ENCODE data around the gene PHLDB1. TPM values are rescaled to one million over a fixed set of nuclear protein-coding genes. Genes with fewer than 3 reads are reported as not detected.

The PHLDB1 gene
- total and polyA plus RNA-seq, 4 donors = 4.8 to 15.4 (median 6.0) TPM

GRCh38 chr11:118643995-118644345 lies 36.6 kb downstream of the PHLDB1 start:
- H3K4me1 ChIP-seq (ENCODE audit: control insufficient read depth in 4 of 4, insufficient read depth in 4 of 4, low read length in 3 of 4) = no peaks in the 10 kb centered on the region
- no peak overlapping the region for H3K9ac ChIP-seq (ENCODE audit: low read depth in 1 of 2, low read length in 2 of 2)
- peaks cover 0 to 3% (median 0%) of the 10 kb centered on the region in 4 donors for H3K36me3 ChIP-seq (ENCODE audit: control insufficient read depth in 4 of 4, insufficient read depth in 3 of 4, low read depth in 1 of 4, low read length in 3 of 4)
- H3K27me3 ChIP-seq (ENCODE audit: control insufficient read depth in 4 of 4, insufficient read depth in 4 of 4, low read length in 3 of 4) = no peaks in the 10 kb centered on the region
- H3K4me3 ChIP-seq (ENCODE audit: low read depth in 1 of 3, low read length in 3 of 3) = no peak overlapping the region
- no peaks in the 10 kb centered on the region for H3K9me3 ChIP-seq (ENCODE audit: control insufficient read depth in 4 of 4, low read length in 3 of 4)
- no peak for TF ChIP-seq SP1 (IDR thresholded peaks at IDR 0.05)
- TF ChIP-seq ZBTB33 (IDR thresholded peaks at IDR 0.05) = no peak
- TF ChIP-seq MAX (IDR thresholded peaks at IDR 0.05) = no peak
- TF ChIP-seq RXRA (IDR thresholded peaks at IDR 0.05) = no peak
- DNase-seq (ENCODE audit: low spot score) = no peak
- H3K27ac ChIP-seq (ENCODE audit: low read depth in 1 of 2, low read length in 2 of 2) = no peak overlapping the region
- WGBS = 94% methylated on average over 7 of the region's 7 CpGs

GRCh38 chr11:118644496-118644895 lies 37.1 kb downstream of the PHLDB1 start:
- peaks cover 0 to 3% (median 0%) of the 10 kb centered on the region in 4 donors for H3K36me3 ChIP-seq (ENCODE audit: control insufficient read depth in 4 of 4, insufficient read depth in 3 of 4, low read depth in 1 of 4, low read length in 3 of 4)
- 91% methylated on average over 10 of the region's 10 CpGs for WGBS
- TF ChIP-seq SP1 (IDR thresholded peaks at IDR 0.05) (no peak), MAX (IDR thresholded peaks at IDR 0.05) (no peak), EGR1 (IDR thresholded peaks at IDR 0.05; ENCODE audit: low read depth in 2 of 2) (no peak), HNF4G (IDR thresholded peaks at IDR 0.05) (no peak), JUND (IDR thresholded peaks at IDR 0.05) (no peak), RAD21 (IDR thresholded peaks at IDR 0.05) (no peak), CTCF (IDR thresholded peaks at IDR 0.05; ENCODE audit: low read depth, low read length, missing input control) (no peak), TAF1 (conservative IDR thresholded peaks at IDR 0.05) (no peak), HNF4A (conservative IDR thresholded peaks at IDR 0.05) (no peak), ZBTB33 (IDR thresholded peaks at IDR 0.05) (no peak), YY1 (IDR thresholded peaks at IDR 0.05) (no peak), GABPA (IDR thresholded peaks at IDR 0.05 in 1 of 2, conservative IDR thresholded peaks at IDR 0.05 in 1 of 2) (no peak), RXRA (IDR thresholded peaks at IDR 0.05) (no peak), ATF3 (IDR thresholded peaks at IDR 0.05) (no peak), FOXA1 (IDR thresholded peaks at IDR 0.05) (no peak), REST (IDR thresholded peaks at IDR 0.05) (no peak), NR2F2 (IDR thresholded peaks at IDR 0.05) (no peak), FOXA2 (IDR thresholded peaks at IDR 0.05) (no peak)

More at GRCh38 chr11:118644496-118644895, 37.1 kb downstream of the PHLDB1 start:
- no peaks in the 10 kb centered on the region for H3K4me1 ChIP-seq (ENCODE audit: control insufficient read depth in 4 of 4, insufficient read depth in 4 of 4, low read length in 3 of 4)
- H3K9me3 ChIP-seq (ENCODE audit: control insufficient read depth in 4 of 4, low read length in 3 of 4) = no peaks in the 10 kb centered on the region
- no peaks in the 10 kb centered on the region for H3K27me3 ChIP-seq (ENCODE audit: control insufficient read depth in 4 of 4, insufficient read depth in 4 of 4, low read length in 3 of 4)
- no peak overlapping the region for H3K4me3 ChIP-seq (ENCODE audit: low read depth in 1 of 3, low read length in 3 of 3)
- H3K27ac ChIP-seq (ENCODE audit: low read depth in 1 of 2, low read length in 2 of 2) = no peak overlapping the region
- no peak overlapping the region for H3K9ac ChIP-seq (ENCODE audit: low read depth in 1 of 2, low read length in 2 of 2)
- DNase-seq (ENCODE audit: low spot score) = no peak
